DND-41 (cell line): ENCODE measurements around the gene KHK.

ENCODE experiments used
- ATAC-seq: fragments of 200-7000 bp; cut with Tn5 transposase; 3 replicates; pipeline ENCODE4 v1.9.1; 2021; ENCODE audit warnings: low read depth; ENCODE audit not compliant: insufficient read depth
- DNase-seq: peaks from one replicate; pipeline ENCODE4 v3.0.0-alpha.2; 2020
- H2AFZ ChIP-seq: 2 replicates; pipeline ENCODE4 v1.6.0; 2012; ENCODE audit warnings: low read depth, low read length
- H3K27ac ChIP-seq: 2 replicates; pipeline ENCODE4 v1.5.1; 2012; ENCODE audit warnings: low read length, inconsistent platforms
- H3K27me3 ChIP-seq: fragments of 200-600 bp; sonication (generic); 2 replicates; pipeline ENCODE4 v1.6.0; 2012; ENCODE audit warnings: low read length, mild to moderate bottlenecking, inconsistent platforms; ENCODE audit not compliant: insufficient read depth, poor library complexity
- H3K36me3 ChIP-seq: 2 replicates; pipeline ENCODE4 v1.5.1; 2012; ENCODE audit warnings: low read length, inconsistent platforms; ENCODE audit not compliant: insufficient read depth
- H3K4me1 ChIP-seq: 2 replicates; pipeline ENCODE4 v1.5.1; 2012; ENCODE audit warnings: mild to moderate bottlenecking, low read length; ENCODE audit not compliant: insufficient read depth
- H3K4me2 ChIP-seq: 2 replicates; pipeline ENCODE4 v1.6.0; 2012; ENCODE audit warnings: mild to moderate bottlenecking, moderate library complexity, low read length, inconsistent platforms; ENCODE audit not compliant: insufficient read depth
- H3K4me3 ChIP-seq, 2 experiments: fragments of 200-600 bp in 1 of 2; shearing (Covaris generic) in 1 of 2; 2 replicates each; pipeline ENCODE4 v1.5.1; 2012 to 2016; ENCODE audit warnings: inconsistent platforms in 2 of 2, low read length in 2 of 2, mild to moderate bottlenecking in 2 of 2, low read depth in 1 of 2, moderate library complexity in 1 of 2
- H3K79me2 ChIP-seq: 2 replicates; pipeline ENCODE4 v1.6.0; 2012; ENCODE audit warnings: low read length, inconsistent platforms; ENCODE audit not compliant: insufficient read depth
- H3K9ac ChIP-seq: 2 replicates; pipeline ENCODE4 v1.6.0; 2012; ENCODE audit warnings: low read depth, mild to moderate bottlenecking, inconsistent platforms, low read length, moderate library complexity
- H3K9me3 ChIP-seq: 2 replicates; pipeline ENCODE4 v1.5.1; 2012; ENCODE audit warnings: low read length, moderate library complexity, mild to moderate bottlenecking, inconsistent platforms; ENCODE audit not compliant: insufficient read depth, severe bottlenecking
- H4K20me1 ChIP-seq: 2 replicates; pipeline ENCODE4 v1.6.0; 2012; ENCODE audit warnings: low read length; ENCODE audit not compliant: insufficient read depth
- EZH2 ChIP-seq: IDR thresholded peaks from 3 replicates; pipeline ENCODE4 v1.6.1; 2012; ENCODE audit warnings: borderline replicate concordance, low read depth, mild to moderate bottlenecking, moderate library complexity, low read length, inconsistent platforms; ENCODE audit not compliant: severe bottlenecking
- TF ChIP-seq, protein P1 (sequence below): IDR thresholded peaks from 2 replicates; pipeline ENCODE4 v1.5.1; 2012; ENCODE audit warnings: borderline replicate concordance, low read length, moderate library complexity, mild to moderate bottlenecking; ENCODE audit not compliant: poor library complexity, severe bottlenecking; ENCODE audit errors: extremely low read depth

The KHK gene

DNA sequence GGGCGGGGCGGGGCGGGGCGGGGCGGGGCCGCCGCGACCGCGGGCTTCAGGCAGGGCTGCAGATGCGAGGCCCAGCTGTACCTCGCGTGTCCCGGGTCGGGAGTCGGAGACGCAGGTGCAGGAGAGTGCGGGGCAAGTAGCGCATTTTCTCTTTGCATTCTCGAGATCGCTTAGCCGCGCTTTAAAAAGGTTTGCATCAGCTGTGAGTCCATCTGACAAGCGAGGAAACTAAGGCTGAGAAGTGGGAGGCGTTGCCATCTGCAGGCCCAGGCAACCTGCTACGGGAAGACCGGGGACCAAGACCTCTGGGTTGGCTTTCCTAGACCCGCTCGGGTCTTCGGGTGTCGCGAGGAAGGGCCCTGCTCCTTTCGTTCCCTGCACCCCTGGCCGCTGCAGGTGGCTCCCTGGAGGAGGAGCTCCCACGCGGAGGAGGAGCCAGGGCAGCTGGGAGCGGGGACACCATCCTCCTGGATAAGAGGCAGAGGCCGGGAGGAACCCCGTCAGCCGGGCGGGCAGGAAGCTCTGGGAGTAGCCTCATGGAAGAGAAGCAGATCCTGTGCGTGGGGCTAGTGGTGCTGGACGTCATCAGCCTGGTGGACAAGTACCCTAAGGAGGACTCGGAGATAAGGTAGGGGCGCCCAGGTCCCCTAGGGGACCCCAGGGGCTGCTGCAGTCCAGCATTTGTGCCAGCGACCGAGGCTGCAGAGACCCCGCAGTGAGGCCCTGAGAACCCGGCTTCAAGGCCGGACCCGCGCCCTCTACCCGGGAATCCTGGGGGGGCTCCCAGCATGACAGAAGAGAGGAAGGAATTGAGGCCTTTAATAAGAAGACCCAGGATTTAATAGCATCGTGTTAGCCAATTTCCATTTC, at the start of gene KHK:
Gene KHK, plus strand, starts transcription at position 49 of the 870 bp plus-strand sequence. Its CDS starts 488 bp downstream, at position 537.
- Histone ChIP-seq H3K27me3 (no peaks in the 10 kb centered on the region), H3K79me2 (peaks cover 10% of the 10 kb centered on the region), H4K20me1 (no peaks in the 10 kb centered on the region), H2AFZ (peak within 1 kb of the TSS; percentile 99), H3K9ac (peak within 1 kb of the TSS; percentile 95), H3K4me1 (peaks cover 55% of the 10 kb centered on the region), H3K27ac (peak within 1 kb of the TSS; percentile 83), H3K9me3 (no peaks in the 10 kb centered on the region), H3K4me3 (peak within 1 kb of the TSS; percentile 35 to 72; a peak in 3 of 4 replicates), H3K36me3 (no peaks in the 10 kb centered on the region), H3K4me2 (peak within 1 kb of the TSS; percentile 96)
- TF ChIP-seq EZH2: no peak
- TF ChIP-seq, protein P1, sequence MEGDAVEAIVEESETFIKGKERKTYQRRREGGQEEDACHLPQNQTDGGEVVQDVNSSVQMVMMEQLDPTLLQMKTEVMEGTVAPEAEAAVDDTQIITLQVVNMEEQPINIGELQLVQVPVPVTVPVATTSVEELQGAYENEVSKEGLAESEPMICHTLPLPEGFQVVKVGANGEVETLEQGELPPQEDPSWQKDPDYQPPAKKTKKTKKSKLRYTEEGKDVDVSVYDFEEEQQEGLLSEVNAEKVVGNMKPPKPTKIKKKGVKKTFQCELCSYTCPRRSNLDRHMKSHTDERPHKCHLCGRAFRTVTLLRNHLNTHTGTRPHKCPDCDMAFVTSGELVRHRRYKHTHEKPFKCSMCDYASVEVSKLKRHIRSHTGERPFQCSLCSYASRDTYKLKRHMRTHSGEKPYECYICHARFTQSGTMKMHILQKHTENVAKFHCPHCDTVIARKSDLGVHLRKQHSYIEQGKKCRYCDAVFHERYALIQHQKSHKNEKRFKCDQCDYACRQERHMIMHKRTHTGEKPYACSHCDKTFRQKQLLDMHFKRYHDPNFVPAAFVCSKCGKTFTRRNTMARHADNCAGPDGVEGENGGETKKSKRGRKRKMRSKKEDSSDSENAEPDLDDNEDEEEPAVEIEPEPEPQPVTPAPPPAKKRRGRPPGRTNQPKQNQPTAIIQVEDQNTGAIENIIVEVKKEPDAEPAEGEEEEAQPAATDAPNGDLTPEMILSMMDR: no peak
- DNase-seq: no peak
- no peak; the same call in 1 of the 3 replicates for ATAC-seq

DNA sequence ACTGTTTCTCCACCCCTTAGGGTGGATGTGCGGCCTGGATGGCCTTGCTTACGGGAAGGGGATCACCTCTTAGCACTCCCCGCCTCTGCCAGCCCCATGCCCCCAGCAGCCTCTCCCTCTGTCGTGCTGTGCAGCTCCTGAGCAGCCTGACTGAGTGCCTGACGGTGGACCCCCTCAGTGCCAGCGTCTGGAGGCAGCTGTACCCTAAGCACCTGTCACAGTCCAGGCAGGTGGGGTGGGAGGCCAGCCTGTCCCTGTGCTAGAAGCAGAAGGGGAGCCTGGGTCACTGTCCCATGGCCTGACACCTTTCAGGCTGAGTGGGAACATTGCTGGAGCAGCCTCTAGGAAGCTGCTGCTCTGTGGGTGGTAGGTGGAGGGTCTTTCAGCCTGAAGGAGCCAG, 48.6 kb upstream of the KHK start:
- Histone ChIP-seq H3K9me3 (no peaks in the 10 kb centered on the region), H3K36me3 (peaks cover 74% of the 10 kb centered on the region), H4K20me1 (no peaks in the 10 kb centered on the region), H2AFZ (no peak overlapping the region), H3K4me2 (no peak overlapping the region), H3K4me3 (no peak overlapping the region), H3K27ac (no peak overlapping the region), H3K27me3 (no peaks in the 10 kb centered on the region), H3K79me2 (peaks cover 25% of the 10 kb centered on the region), H3K4me1 (peaks cover 20% of the 10 kb centered on the region), H3K9ac (no peak overlapping the region)
- no peak for TF ChIP-seq EZH2
- TF ChIP-seq, protein P1: no peak
- ATAC-seq (no peak), DNase-seq (no peak)

DNA sequence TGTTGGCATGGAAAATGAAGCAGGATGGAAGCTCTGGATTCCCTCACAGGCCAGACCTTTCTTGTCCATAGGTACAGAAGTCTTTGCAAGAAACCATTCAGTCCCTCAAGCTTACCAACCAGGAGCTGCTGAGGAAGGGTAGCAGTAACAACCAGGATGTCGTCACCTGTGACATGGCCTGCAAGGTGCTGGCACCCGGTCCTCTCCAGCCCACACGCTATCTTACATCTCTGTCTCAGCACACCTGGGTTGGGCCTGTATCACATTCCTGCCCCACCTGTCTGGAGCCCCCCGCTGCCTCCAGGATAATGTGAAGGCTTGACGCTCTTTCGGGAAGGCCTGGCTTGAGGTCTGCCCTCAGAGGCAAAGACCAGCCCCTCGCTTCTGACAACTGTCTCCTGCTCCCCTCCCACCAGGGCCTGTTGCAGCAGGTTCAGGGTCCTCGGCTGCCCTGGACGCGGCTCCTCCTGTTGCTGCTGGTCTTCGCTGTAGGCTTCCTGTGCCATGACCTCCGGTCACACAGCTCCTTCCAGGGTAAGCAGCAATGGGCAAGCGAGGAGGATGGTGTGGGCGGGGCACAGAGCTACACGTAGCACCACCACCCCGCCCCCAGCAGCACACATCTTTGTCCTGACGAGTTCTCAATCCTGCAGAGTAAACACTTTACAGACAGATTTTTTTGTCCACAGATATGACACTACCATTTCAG, 47.8 kb upstream of the KHK start:
- no peak for DNase-seq
- ATAC-seq: no peak
- Histone ChIP-seq H3K4me3 (no peak overlapping the region), H4K20me1 (no peaks in the 10 kb centered on the region), H3K27me3 (no peaks in the 10 kb centered on the region), H3K9me3 (no peaks in the 10 kb centered on the region), H2AFZ (no peak overlapping the region), H3K9ac (no peak overlapping the region), H3K27ac (no peak overlapping the region), H3K79me2 (peaks cover 18% of the 10 kb centered on the region), H3K4me2 (no peak overlapping the region), H3K4me1 (peaks cover 14% of the 10 kb centered on the region), H3K36me3 (peaks cover 74% of the 10 kb centered on the region)
- TF ChIP-seq, protein P1: no peak
- TF ChIP-seq EZH2: no peak
